NT2/D1 (cell line): ENCODE results near the gene ZNF366.

Experiments
- DNase-seq: peaks from one replicate; pipeline ENCODE4 v3.0.0-alpha.2; 2011; ENCODE audit warnings: low read depth, low spot score
- H3K27me3 ChIP-seq: 2 replicates; pipeline ENCODE4 v1.6.0; 2011; ENCODE audit warnings: mild to moderate bottlenecking; ENCODE audit not compliant: insufficient read length, insufficient read depth
- H3K36me3 ChIP-seq: 2 replicates; pipeline ENCODE4 v1.6.1; 2011; ENCODE audit warnings: mild to moderate bottlenecking, low read length, mixed read lengths; ENCODE audit not compliant: insufficient read depth, insufficient read length
- H3K4me1 ChIP-seq: 2 replicates; pipeline ENCODE4 v1.5.1; 2011; ENCODE audit not compliant: insufficient read depth, insufficient read length
- H3K4me3 ChIP-seq: 2 replicates; pipeline ENCODE4 v1.5.1; 2011; ENCODE audit warnings: low read depth; ENCODE audit not compliant: insufficient read length
- H3K9ac ChIP-seq: 2 replicates; pipeline ENCODE4 v1.6.0; 2011; ENCODE audit warnings: low read depth; ENCODE audit not compliant: insufficient read length
- H3K9me3 ChIP-seq: 2 replicates; pipeline ENCODE4 v1.5.1; 2011; ENCODE audit warnings: mild to moderate bottlenecking, low read length; ENCODE audit not compliant: insufficient read depth
- SUZ12 ChIP-seq: IDR thresholded peaks from 2 replicates; pipeline ENCODE4 v1.6.1; 2011; ENCODE audit not compliant: insufficient read length, insufficient read depth; ENCODE audit errors: extremely low read depth
- YY1 ChIP-seq: IDR thresholded peaks from 2 replicates; pipeline ENCODE4 v1.6.1; 2011; ENCODE audit not compliant: insufficient read length, insufficient read depth
- ZNF274 ChIP-seq: IDR thresholded peaks from 2 replicates; pipeline ENCODE4 v1.6.1; 2011; ENCODE audit warnings: mild to moderate bottlenecking, low read depth, low read length

Gene ZNF366

DNA sequence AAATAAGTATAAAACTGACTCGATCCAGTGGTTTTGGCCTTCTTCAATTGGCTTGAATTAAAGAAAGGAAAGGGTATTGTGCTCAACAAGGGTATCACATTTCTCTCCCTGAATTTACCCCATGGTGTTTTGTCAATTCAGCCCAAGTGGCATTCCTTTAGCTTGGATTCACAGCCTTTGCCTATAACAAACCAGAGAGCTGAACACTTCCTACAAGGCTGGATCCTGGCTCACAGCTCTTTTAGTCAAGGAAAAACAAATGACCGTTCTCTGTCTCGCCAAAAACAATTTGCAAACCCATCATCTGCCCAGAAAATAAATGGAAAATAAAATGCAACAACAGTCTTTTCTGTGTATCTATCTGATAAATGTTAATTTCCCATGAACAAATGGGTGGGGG lies 5.7 kb downstream of the ZNF366 start:
- peak; percentile 9 for DNase-seq
- H3K9me3 ChIP-seq, result no peaks in the 10 kb centered on the region
- H3K9ac ChIP-seq, result no peak overlapping the region
- no peak overlapping the region for H3K4me3 ChIP-seq
- H3K4me1 ChIP-seq, result no peaks in the 10 kb centered on the region
- no peaks in the 10 kb centered on the region for H3K27me3 ChIP-seq
- no peaks in the 10 kb centered on the region for H3K36me3 ChIP-seq
- TF ChIP-seq YY1, result no peak

DNA sequence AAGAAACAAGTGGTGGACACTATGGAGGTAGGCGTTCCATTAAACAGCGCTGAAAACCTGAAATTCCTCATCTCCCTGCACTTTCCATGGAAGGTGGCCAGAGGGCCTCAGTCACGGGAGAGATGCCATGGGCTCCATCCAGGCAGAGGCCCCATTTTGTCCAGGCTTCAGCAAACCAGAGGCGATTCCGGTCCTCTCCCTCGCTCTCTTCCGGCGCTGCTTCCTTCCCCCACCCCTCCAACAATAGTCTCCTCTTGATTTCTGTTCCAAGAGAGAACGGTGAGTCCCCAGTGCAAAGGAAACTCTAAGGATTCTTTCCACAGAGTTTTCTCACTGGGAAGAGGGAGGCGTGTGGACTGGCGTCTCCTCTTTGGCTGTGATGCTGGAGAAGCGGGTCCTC lies 7.5 kb downstream of the ZNF366 start:
- Histone ChIP-seq H3K27me3 (no peaks in the 10 kb centered on the region), H3K9me3 (no peaks in the 10 kb centered on the region), H3K36me3 (no peaks in the 10 kb centered on the region), H3K4me3 (no peak overlapping the region), H3K4me1 (no peaks in the 10 kb centered on the region), H3K9ac (no peak overlapping the region)
- TF ChIP-seq ZNF274 (no peak), SUZ12 (no peak)
- DNase-seq, result no peak

DNA sequence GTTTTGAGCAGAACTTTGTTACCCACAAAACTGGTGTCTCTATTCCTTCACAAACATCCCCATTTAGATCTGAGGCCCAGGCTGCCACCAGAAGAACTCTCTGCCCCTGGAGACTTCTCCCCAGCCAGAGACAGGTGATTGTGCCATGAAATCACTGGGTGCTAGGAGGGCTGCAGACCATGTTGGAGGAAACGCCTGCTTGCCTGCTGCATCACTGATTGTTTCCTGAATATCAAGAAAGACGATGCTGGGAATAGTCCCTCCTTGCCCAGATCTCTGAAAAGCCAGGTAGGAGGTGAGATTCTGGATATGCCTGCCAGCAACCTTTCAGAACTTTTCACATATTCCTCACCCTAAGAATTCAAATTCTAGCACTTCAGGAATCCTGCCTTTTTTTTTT lies 8.1 kb downstream of the ZNF366 start:
- Histone ChIP-seq H3K36me3 (no peaks in the 10 kb centered on the region), H3K4me3 (no peak overlapping the region), H3K9ac (no peak overlapping the region), H3K9me3 (no peaks in the 10 kb centered on the region), H3K4me1 (no peaks in the 10 kb centered on the region), H3K27me3 (no peaks in the 10 kb centered on the region)
- DNase-seq, result no peak
- TF ChIP-seq ZNF274, result no peak
- TF ChIP-seq YY1, result no peak
- TF ChIP-seq SUZ12, result no peak

DNA sequence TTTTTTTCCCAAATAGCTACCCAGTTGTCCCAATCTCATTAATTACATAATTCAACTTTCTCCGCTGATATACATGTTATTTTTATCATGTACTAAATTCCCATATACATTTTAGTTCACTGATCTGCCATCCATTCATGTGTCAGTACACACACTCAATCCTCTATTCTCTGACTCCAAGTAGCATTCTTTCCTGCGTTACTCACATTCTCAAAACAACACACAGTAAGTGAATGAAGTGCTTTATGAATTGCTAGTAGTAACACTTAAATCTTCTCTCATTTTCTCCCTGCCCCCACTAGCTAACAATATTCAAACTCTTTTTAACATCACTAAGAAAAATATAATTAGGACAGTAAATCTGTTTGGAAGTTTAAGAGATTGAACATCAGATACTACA lies 8.9 kb downstream of the ZNF366 start:
- no peaks in the 10 kb centered on the region for H3K9me3 ChIP-seq
- no peaks in the 10 kb centered on the region for H3K27me3 ChIP-seq
- no peak overlapping the region for H3K9ac ChIP-seq
- TF ChIP-seq SUZ12, result no peak
- TF ChIP-seq YY1, result no peak
- no peak for TF ChIP-seq ZNF274
- no peaks in the 10 kb centered on the region for H3K4me1 ChIP-seq
- H3K36me3 ChIP-seq, result no peaks in the 10 kb centered on the region
- H3K4me3 ChIP-seq, result no peak overlapping the region
- no peak for DNase-seq

DNA sequence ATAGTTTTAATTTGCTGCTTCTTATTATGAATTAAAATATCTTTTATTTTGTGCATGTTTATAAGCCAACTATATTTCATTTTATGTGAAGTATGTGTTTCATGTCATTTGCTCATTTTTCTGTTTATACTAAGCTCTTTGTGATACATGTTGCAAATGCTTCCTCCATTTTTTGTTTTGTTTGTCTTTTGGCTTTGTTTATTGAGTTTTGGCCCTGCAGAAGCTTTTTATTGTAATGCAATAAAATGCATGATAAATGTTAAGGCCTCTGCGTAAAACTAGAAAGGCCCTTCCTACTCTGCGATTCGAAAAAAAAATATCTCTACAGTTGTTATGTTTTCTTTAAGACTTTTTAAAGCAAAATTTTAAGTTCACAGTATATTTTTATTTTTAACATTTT lies 9.4 kb downstream of the ZNF366 start:
- no peak for DNase-seq
- TF ChIP-seq YY1, result no peak
- no peak for TF ChIP-seq ZNF274
- TF ChIP-seq SUZ12, result no peak
- H3K9me3 ChIP-seq, result no peaks in the 10 kb centered on the region
- H3K36me3 ChIP-seq, result no peaks in the 10 kb centered on the region
- H3K9ac ChIP-seq, result no peak overlapping the region
- H3K4me3 ChIP-seq, result no peak overlapping the region
- H3K4me1 ChIP-seq, result no peaks in the 10 kb centered on the region
- H3K27me3 ChIP-seq, result no peaks in the 10 kb centered on the region

DNA sequence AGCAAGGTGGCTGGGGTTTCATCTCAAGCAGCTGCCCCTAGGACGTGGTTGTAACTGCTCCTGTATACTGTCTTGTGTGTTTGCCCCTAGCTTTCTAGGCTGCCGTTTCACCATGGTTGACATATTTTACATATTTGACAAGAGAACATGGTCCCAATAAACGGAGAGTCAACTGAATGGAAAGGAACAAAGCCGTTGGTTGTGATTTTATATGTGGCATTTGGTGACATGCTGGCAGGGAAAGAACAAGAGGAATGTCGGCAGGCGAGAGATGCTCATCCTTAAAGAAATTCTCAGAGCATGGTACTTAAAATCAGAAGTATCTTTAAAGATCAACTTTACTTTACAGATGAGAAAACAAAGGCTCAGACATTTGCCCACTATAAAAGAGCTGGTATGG lies 11.8 kb downstream of the ZNF366 start:
- Histone ChIP-seq H3K4me3 (no peak overlapping the region), H3K27me3 (no peaks in the 10 kb centered on the region), H3K4me1 (no peaks in the 10 kb centered on the region), H3K9me3 (no peaks in the 10 kb centered on the region), H3K9ac (no peak overlapping the region), H3K36me3 (no peaks in the 10 kb centered on the region)
- TF ChIP-seq ZNF274 (no peak), SUZ12 (no peak), YY1 (no peak)
- DNase-seq, result no peak

DNA sequence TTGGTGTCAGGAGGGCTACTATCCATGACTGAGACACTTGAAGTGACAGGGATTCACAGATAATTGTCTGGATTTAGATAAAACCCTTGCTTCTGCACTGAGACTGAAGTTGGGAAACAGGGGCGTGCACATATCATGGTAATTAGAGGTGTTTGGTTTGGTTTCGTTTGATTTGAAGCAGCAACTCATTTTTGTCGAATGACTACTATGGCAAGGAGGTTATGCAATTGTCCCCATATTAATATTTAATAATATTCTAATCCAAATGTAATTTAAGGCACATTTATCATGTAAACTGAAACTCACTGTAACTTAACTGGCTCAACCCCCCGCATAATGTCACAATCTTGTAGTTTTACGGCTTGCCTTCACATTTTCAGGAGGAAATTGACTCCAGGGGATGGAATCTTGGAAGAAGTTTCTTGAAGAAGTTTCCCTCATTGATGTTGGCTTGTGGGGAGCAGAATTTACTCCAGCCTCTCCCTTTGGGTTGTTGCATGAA lies 12.5 kb downstream of the ZNF366 start:
- Histone ChIP-seq H3K9ac (no peak overlapping the region), H3K4me3 (no peak overlapping the region), H3K36me3 (no peaks in the 10 kb centered on the region), H3K9me3 (no peaks in the 10 kb centered on the region), H3K27me3 (no peaks in the 10 kb centered on the region), H3K4me1 (no peaks in the 10 kb centered on the region)
- DNase-seq, result no peak
- TF ChIP-seq ZNF274, result no peak
- TF ChIP-seq SUZ12, result no peak
- no peak for TF ChIP-seq YY1

DNA sequence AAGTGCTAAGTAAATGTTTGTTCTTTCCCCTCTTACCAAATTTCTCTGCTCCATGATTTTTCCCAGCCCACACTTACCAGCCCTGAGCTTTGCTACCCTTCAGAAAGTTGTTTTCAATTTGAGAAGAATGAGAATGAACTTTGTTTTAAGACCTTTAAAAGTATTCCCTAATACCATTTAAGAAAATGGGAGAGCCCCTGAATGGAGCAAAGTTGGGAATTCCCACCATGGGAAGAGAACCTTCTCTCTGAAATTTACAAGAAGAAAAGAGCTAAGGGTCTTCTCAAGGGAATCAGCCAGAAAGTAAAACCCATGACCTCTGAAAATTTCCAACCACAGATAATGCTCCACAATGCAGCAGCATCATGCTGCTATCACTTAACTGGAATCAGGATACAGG lies 17.7 kb downstream of the ZNF366 start:
- Histone ChIP-seq H3K4me1 (no peaks in the 10 kb centered on the region), H3K36me3 (no peaks in the 10 kb centered on the region), H3K4me3 (no peak overlapping the region), H3K27me3 (no peaks in the 10 kb centered on the region), H3K9me3 (no peaks in the 10 kb centered on the region), H3K9ac (no peak overlapping the region)
- DNase-seq, result no peak
- TF ChIP-seq YY1 (no peak), ZNF274 (no peak), SUZ12 (no peak)
